HepG2 (cell line): Measurements from ENCODE around the gene CCL1. TPM values are rescaled to one million over a fixed set of nuclear protein-coding genes. Genes with fewer than 3 reads are reported as not detected.

Source experiments
- BCLAF1 ChIP-seq: fragments of 450-650 bp; IDR thresholded peaks from 2 replicates; pipeline ENCODE4 v1.6.1; 2017; ENCODE audit warnings: mild to moderate bottlenecking
- FOXA1 ChIP-seq, 2 experiments: fragments of 450-650 bp in 1 of 2; sonication (generic) in 1 of 2; formaldehyde crosslinking in 1 of 2; IDR thresholded peaks; 2 replicates each; pipeline versions ENCODE4 v1.4.0 to v1.6.1; 2016 to 2020; ENCODE audit warnings: missing genetic modification reagents in 1 of 2
- FOXA3 ChIP-seq: IDR thresholded peaks from 2 replicates; pipeline ENCODE4 v1.6.1; 2016; ENCODE audit warnings: missing genetic modification reagents, missing compliant biosample characterization
- GABPB1 ChIP-seq: IDR thresholded peaks from 2 replicates; pipeline ENCODE4 v1.6.1; 2016; ENCODE audit warnings: mild to moderate bottlenecking, missing genetic modification reagents, moderate library complexity, missing compliant biosample characterization
- GTF2F1 ChIP-seq: fragments of 150-350 bp; IDR thresholded peaks from 2 replicates; pipeline ENCODE4 v1.6.1; 2014; ENCODE audit warnings: low read length
- HMG20A ChIP-seq: IDR thresholded peaks from 2 replicates; pipeline ENCODE4 v1.6.1; 2016; ENCODE audit warnings: borderline replicate concordance
- HNF4G ChIP-seq, 2 experiments: sonication (generic) in 1 of 2; formaldehyde crosslinking in 1 of 2; IDR thresholded peaks; 2 replicates each; pipeline versions ENCODE4 v1.4.0 to v1.6.1; 2011 to 2020; ENCODE audit warnings: borderline replicate concordance in 2 of 2, low read depth in 2 of 2, mild to moderate bottlenecking in 2 of 2, low read length in 1 of 2, missing genetic modification reagents in 1 of 2, moderate library complexity in 1 of 2
- HNRNPL ChIP-seq: fragments of 200-400 bp; formaldehyde crosslinking; IDR thresholded peaks from 2 replicates; pipeline ENCODE4 v1.6.1; 2017; ENCODE audit warnings: mild to moderate bottlenecking, low read depth, low read length
- ISX ChIP-seq: sonication (generic); formaldehyde crosslinking; conservative IDR thresholded peaks from 2 replicates; pipeline ENCODE4 v1.5.0; 2020; ENCODE audit warnings: missing genetic modification reagents
- NR2F1 ChIP-seq, 2 experiments: fragments of 450-650 bp in 1 of 2; formaldehyde crosslinking in 1 of 2; IDR thresholded peaks; 2 replicates each; pipeline versions ENCODE4 v1.5.0 to v1.6.1; 2016 to 2020; ENCODE audit warnings: mild to moderate bottlenecking in 1 of 2, missing compliant biosample characterization in 1 of 2, missing genetic modification reagents in 1 of 2, moderate library complexity in 1 of 2
- THAP11 ChIP-seq: IDR thresholded peaks from 2 replicates; pipeline ENCODE4 v1.6.1; 2016; ENCODE audit warnings: missing biosample characterization, missing genetic modification reagents
- TRIM24 ChIP-seq: sonication (generic); formaldehyde crosslinking; IDR thresholded peaks from 2 replicates; pipeline ENCODE4 v1.8.0; 2022; ENCODE audit warnings: mild to moderate bottlenecking, missing genetic modification reagents
- ZBTB2 ChIP-seq: sonication (generic); formaldehyde crosslinking; IDR thresholded peaks from 2 replicates; pipeline ENCODE4 v1.8.0; 2022; ENCODE audit warnings: low read depth, missing genetic modification reagents
- ZFP36L1 ChIP-seq: sonication (generic); formaldehyde crosslinking; IDR thresholded peaks from 2 replicates; pipeline ENCODE4 v1.8.0; 2022; ENCODE audit warnings: mild to moderate bottlenecking, missing genetic modification reagents, moderate library complexity
- ZNF577 ChIP-seq: sonication (generic); formaldehyde crosslinking; IDR thresholded peaks from 2 replicates; pipeline ENCODE4 v1.4.0; 2020; ENCODE audit warnings: mild to moderate bottlenecking, low read depth, missing genetic modification reagents, borderline replicate concordance
- ZNF879 ChIP-seq: sonication (generic); formaldehyde crosslinking; IDR thresholded peaks from 2 replicates; pipeline ENCODE4 v1.8.1; 2023; ENCODE audit warnings: missing genetic modification reagents
- ZSCAN5A ChIP-seq: sonication (generic); formaldehyde crosslinking; IDR thresholded peaks from 2 replicates; pipeline ENCODE4 v1.8.0; 2022; ENCODE audit warnings: mild to moderate bottlenecking, missing genetic modification reagents, borderline replicate concordance
- polyA plus RNA-seq, 8 experiments: library from polyadenylated mRNA; depleted of rRNA in 3 of 8; stranded (reverse) in 7 of 8; unstranded in 1 of 8; fragments of >200 nt; fragmentation: Illumina TruSeq in 4 of 8; extraction: Trizol in 4 of 8; gene quantifications; 2 replicates each; pipeline versions ENCODE4 v1.2.1 to v1.2.3, GENCODE V29; 2011 to 2016; ENCODE audit warnings: low read depth in 4 of 8, missing spikeins in 1 of 8, mixed read lengths in 1 of 8; ENCODE audit not compliant: insufficient read depth in 1 of 8
- total RNA-seq, 5 experiments: library from RNA; depleted of rRNA; stranded (reverse); fragments of >200 nt; fragmentation: Illumina TruSeq; extraction: Trizol; gene quantifications; 2 replicates each; pipeline ENCODE4 v1.2.3, GENCODE V29; 2016; ENCODE audit warnings: low read depth in 1 of 5
- TF ChIP-seq, protein P1 (sequence below): sonication (generic); formaldehyde crosslinking; IDR thresholded peaks from 2 replicates; pipeline ENCODE4 v1.5.0; 2020; ENCODE audit warnings: mild to moderate bottlenecking, missing genetic modification reagents, borderline replicate concordance

CCL1 gene
- total and polyA plus RNA-seq, 2 of the 13 experiments (the other 11 are each of a cell fraction or from before 2014, with no cell fraction given), result not detected

- TF ChIP-seq, protein P1, sequence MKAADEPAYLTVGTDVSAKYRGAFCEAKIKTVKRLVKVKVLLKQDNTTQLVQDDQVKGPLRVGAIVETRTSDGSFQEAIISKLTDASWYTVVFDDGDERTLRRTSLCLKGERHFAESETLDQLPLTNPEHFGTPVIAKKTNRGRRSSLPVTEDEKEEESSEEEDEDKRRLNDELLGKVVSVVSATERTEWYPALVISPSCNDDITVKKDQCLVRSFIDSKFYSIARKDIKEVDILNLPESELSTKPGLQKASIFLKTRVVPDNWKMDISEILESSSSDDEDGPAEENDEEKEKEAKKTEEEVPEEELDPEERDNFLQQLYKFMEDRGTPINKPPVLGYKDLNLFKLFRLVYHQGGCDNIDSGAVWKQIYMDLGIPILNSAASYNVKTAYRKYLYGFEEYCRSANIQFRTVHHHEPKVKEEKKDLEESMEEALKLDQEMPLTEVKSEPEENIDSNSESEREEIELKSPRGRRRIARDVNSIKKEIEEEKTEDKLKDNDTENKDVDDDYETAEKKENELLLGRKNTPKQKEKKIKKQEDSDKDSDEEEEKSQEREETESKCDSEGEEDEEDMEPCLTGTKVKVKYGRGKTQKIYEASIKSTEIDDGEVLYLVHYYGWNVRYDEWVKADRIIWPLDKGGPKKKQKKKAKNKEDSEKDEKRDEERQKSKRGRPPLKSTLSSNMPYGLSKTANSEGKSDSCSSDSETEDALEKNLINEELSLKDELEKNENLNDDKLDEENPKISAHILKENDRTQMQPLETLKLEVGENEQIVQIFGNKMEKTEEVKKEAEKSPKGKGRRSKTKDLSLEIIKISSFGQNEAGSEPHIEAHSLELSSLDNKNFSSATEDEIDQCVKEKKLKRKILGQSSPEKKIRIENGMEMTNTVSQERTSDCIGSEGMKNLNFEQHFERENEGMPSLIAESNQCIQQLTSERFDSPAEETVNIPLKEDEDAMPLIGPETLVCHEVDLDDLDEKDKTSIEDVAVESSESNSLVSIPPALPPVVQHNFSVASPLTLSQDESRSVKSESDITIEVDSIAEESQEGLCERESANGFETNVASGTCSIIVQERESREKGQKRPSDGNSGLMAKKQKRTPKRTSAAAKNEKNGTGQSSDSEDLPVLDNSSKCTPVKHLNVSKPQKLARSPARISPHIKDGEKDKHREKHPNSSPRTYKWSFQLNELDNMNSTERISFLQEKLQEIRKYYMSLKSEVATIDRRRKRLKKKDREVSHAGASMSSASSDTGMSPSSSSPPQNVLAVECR (CRISPR knock-in tag), result no peak
- TF ChIP-seq GTF2F1 (no peak), ISX (no peak), THAP11 (CRISPR knock-in tag) (no peak), HNRNPL (no peak), ZNF577 (no peak), FOXA3 (CRISPR knock-in tag) (peak; percentile 16; the same call in 1 of the 2 replicates), ZSCAN5A (CRISPR knock-in tag) (no peak), NR2F1 (CRISPR knock-in tag; IDR thresholded peaks at IDR 0.05) (peak in 1 of 2 experiments; percentile 47; a peak in 1 of 4 replicates), FOXA1 (IDR thresholded peaks at IDR 0.05) (no peak), FOXA1 (CRISPR knock-in tag; IDR thresholded peaks at IDR 0.05) (no peak), TRIM24 (0 out of 2 replicates have a peak, but pooled peaks have one; percentile 17), ZFP36L1 (CRISPR knock-in tag) (no peak), BCLAF1 (no peak), ZNF879 (CRISPR knock-in tag) (no peak), ZBTB2 (no peak), HMG20A (CRISPR knock-in tag) (no peak), GABPB1 (CRISPR knock-in tag) (peak; percentile 27; the same call in 1 of the 2 replicates), HNF4G (IDR thresholded peaks at IDR 0.05; ENCODE audit: borderline replicate concordance, low read depth, low read length) (no peak), HNF4G (CRISPR knock-in tag; IDR thresholded peaks at IDR 0.05; ENCODE audit: borderline replicate concordance, low read depth) (no peak)
These were observed 6.0 kb upstream of the CCL1 start (continued) for GRCh38 chr17:34368946-34369500.
